ENCODE data around the gene TMEM79.
A peak's percentile ranks its signal among the peaks of the same experiment; 100 is the strongest.

DNA sequence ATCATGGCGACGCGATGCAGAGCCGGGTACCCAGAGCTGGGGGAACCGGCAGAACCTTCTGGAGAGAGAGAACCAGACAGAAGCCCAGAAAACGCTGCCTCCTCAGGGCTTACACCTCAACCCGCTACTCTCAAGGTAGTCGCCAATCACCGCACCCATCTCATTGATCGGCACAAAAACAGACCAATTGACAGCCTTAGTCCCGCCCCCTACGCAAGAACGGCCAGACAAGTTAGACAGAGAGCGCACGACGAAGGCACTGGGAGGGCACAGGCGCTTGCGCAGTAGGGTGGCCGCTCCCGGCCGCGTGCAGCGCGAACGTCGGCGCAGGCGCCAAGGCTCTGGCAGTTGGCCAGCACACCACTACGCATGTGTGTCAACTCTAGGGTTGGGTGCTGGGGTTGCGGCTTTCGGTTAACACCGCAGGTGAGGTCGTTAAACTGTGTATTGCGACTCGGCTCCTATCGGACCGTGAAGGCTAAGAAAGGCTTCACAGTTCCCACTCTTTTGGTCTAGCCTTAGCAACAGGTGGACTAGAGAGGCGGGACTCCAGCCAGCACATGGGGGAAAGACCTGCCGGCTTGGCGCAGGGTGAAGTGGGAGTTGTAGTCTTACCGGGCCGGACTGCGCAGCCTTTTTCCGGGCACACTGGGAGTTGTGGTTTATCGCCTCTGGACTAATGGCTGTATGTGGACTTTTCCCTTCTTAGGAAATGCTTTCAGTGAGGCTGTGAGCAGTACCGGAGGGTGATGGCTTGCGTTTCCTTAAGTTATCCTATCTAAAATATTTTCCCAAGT lies 54.3 kb downstream of the TMEM79 start, which contains the start of the genes CCT3 and TSACC:
- TF ChIP-seq POLR2AphosphoS5 (IDR thresholded peaks at IDR 0.05): peak in 2 of 3 donors; percentile 51 to 80
- TF ChIP-seq POLR2A (IDR thresholded peaks at IDR 0.05): no peak
- no peak for TF ChIP-seq CTCF (IDR thresholded peaks at IDR 0.05)

Measured in suprapubic skin (tissue), 4 donors.